OCI-LY3 (cell line): ENCODE measurements around the gene CAMK2D.

Experiments used
- H2AFZ ChIP-seq: fragments of 200-600, 300-600 bp; shearing (Covaris generic); 2 replicates; pipeline ENCODE4 v1.6.0; 2014; ENCODE audit warnings: antibody characterized with exemption, low read depth, low read length
- H3K27ac ChIP-seq: fragments of 200-600, 300-600 bp; sonication (generic); 2 replicates; pipeline ENCODE4 v1.5.1; 2014; ENCODE audit warnings: mild to moderate bottlenecking, low read length, moderate library complexity, mixed read lengths
- H3K27me3 ChIP-seq: fragments of 200-600, 300-600 bp; sonication (generic); 2 replicates; pipeline ENCODE4 v1.6.1; 2014; ENCODE audit warnings: low read depth, low read length, mixed read lengths
- H3K36me3 ChIP-seq: fragments of 200-600, 300-600 bp; sonication (generic); replicated peaks from 2 replicates; pipeline ENCODE3; 2014; ENCODE audit warnings: low read depth, low read length, mixed read lengths
- H3K4me1 ChIP-seq: fragments of 300-600, 200-600 bp; sonication (generic); 2 replicates; pipeline ENCODE4 v1.6.1; 2014; ENCODE audit warnings: low read length, mixed read lengths
- H3K4me2 ChIP-seq: fragments of 200-600, 300-600 bp; sonication (generic); 2 replicates; pipeline ENCODE4 v1.6.1; 2014; ENCODE audit warnings: low read length, mixed read lengths
- H3K4me3 ChIP-seq: fragments of 300-600, 200-600 bp; sonication (generic); 2 replicates; pipeline ENCODE4 v1.5.1; 2014; ENCODE audit warnings: antibody characterized with exemption, mild to moderate bottlenecking, low read length, moderate library complexity
- H3K79me2 ChIP-seq: fragments of 300-600, 200-600 bp; shearing (Covaris generic); 2 replicates; pipeline ENCODE4 v1.6.1; 2014; ENCODE audit warnings: mild to moderate bottlenecking, low read length, mixed read lengths
- H3K9ac ChIP-seq: fragments of 300-600, 200-600 bp; shearing (Covaris generic); 2 replicates; pipeline ENCODE4 v1.6.0; 2014; ENCODE audit warnings: mild to moderate bottlenecking, low read length, moderate library complexity
- H3K9me3 ChIP-seq: fragments of 200-600, 300-600 bp; shearing (Covaris generic); 2 replicates; pipeline ENCODE4 v1.6.1; 2014; ENCODE audit warnings: low read length, mixed read lengths; ENCODE audit not compliant: insufficient read depth
- H4K20me1 ChIP-seq: fragments of 200-600, 300-600 bp; sonication (generic); 2 replicates; pipeline ENCODE4 v1.6.1; 2016; ENCODE audit warnings: low read length, mixed read lengths; ENCODE audit not compliant: insufficient read depth
- CTCF ChIP-seq: fragments of 200-600, 300-600 bp; sonication (generic); IDR thresholded peaks from 2 replicates; pipeline ENCODE4 v1.5.1; 2014; ENCODE audit warnings: antibody characterized with exemption, low read length, low read depth
- EZH2phosphoT487 ChIP-seq: fragments of 200-600 bp; shearing (Covaris generic); IDR thresholded peaks from 2 replicates; pipeline ENCODE4 v1.6.1; 2018; ENCODE audit warnings: antibody characterized with exemption, mixed run types, low read depth

CAMK2D gene

GRCh38 chr4:113587640-113588275 lies 173.8 kb downstream of the CAMK2D start:
- Histone ChIP-seq H3K4me3 (no peak overlapping the region), H3K36me3 (no peaks in the 10 kb centered on the region), H3K4me2 (no peak overlapping the region), H3K9ac (no peak overlapping the region), H3K27me3 (no peaks in the 10 kb centered on the region), H4K20me1 (no peaks in the 10 kb centered on the region), H3K4me1 (peaks cover 4% of the 10 kb centered on the region; the same call in 1 of the 2 replicates), H2AFZ (no peak overlapping the region), H3K79me2 (no peaks in the 10 kb centered on the region), H3K9me3 (no peaks in the 10 kb centered on the region), H3K27ac (no peak overlapping the region)
- TF ChIP-seq EZH2phosphoT487 = no peak
- no peak for TF ChIP-seq CTCF

GRCh38 chr4:113587156-113587555 lies 174.4 kb downstream of the CAMK2D start:
- Histone ChIP-seq H3K4me1 (peaks cover 4% of the 10 kb centered on the region; the same call in 1 of the 2 replicates), H3K79me2 (no peaks in the 10 kb centered on the region), H3K9me3 (no peaks in the 10 kb centered on the region), H3K4me3 (no peak overlapping the region), H3K27ac (no peak overlapping the region), H3K27me3 (no peaks in the 10 kb centered on the region), H3K9ac (no peak overlapping the region), H4K20me1 (no peaks in the 10 kb centered on the region), H3K36me3 (no peaks in the 10 kb centered on the region), H3K4me2 (no peak overlapping the region), H2AFZ (no peak overlapping the region)
- no peak for TF ChIP-seq CTCF
- no peak for TF ChIP-seq EZH2phosphoT487

GRCh38 chr4:113586072-113586471 lies 175.5 kb downstream of the CAMK2D start:
- H3K9me3 ChIP-seq = no peaks in the 10 kb centered on the region
- no peaks in the 10 kb centered on the region for H3K79me2 ChIP-seq
- H3K4me1 ChIP-seq = peaks cover 4% of the 10 kb centered on the region; the same call in 1 of the 2 replicates
- no peak overlapping the region for H2AFZ ChIP-seq
- TF ChIP-seq CTCF (no peak), EZH2phosphoT487 (no peak)
- H3K9ac ChIP-seq = no peak overlapping the region
- H3K4me3 ChIP-seq = no peak overlapping the region
- no peaks in the 10 kb centered on the region for H4K20me1 ChIP-seq
- no peaks in the 10 kb centered on the region for H3K36me3 ChIP-seq
- H3K4me2 ChIP-seq = no peak overlapping the region
- no peak overlapping the region for H3K27ac ChIP-seq
- H3K27me3 ChIP-seq = no peaks in the 10 kb centered on the region

GRCh38 chr4:113584407-113585150 lies 177.0 kb downstream of the CAMK2D start:
- no peak overlapping the region for H3K4me2 ChIP-seq
- no peak overlapping the region for H3K4me3 ChIP-seq
- no peaks in the 10 kb centered on the region for H3K27me3 ChIP-seq
- H3K79me2 ChIP-seq = no peaks in the 10 kb centered on the region
- no peak overlapping the region for H2AFZ ChIP-seq
- H3K27ac ChIP-seq = no peak overlapping the region
- TF ChIP-seq EZH2phosphoT487 (no peak), CTCF (no peak)
- H4K20me1 ChIP-seq = no peaks in the 10 kb centered on the region
- H3K4me1 ChIP-seq = peaks cover 4% of the 10 kb centered on the region; the same call in 1 of the 2 replicates
- no peaks in the 10 kb centered on the region for H3K9me3 ChIP-seq
- no peaks in the 10 kb centered on the region for H3K36me3 ChIP-seq
- H3K9ac ChIP-seq = no peak overlapping the region
